Measurements from ENCODE around the gene PKDCC. TPM values are rescaled to one million over a fixed set of nuclear protein-coding genes. Genes with fewer than 3 reads are reported as not detected.
A peak's percentile ranks its signal among the peaks of the same experiment; 100 is the strongest.

Gene PKDCC
- total and polyA plus RNA-seq, 2 experiments from 2014 or later, result 270 to 278 TPM

- no peaks in the 10 kb centered on the region for H3K9me2 ChIP-seq (replicated peaks; ENCODE audit: insufficient read depth)
- peak overlapping the region; percentile 96 for H3K27ac ChIP-seq
- H3K79me2 ChIP-seq, result no peaks in the 10 kb centered on the region
- H3K36me3 ChIP-seq (replicated peaks; ENCODE audit: insufficient read depth, low read depth), result no peaks in the 10 kb centered on the region
- TF ChIP-seq EZH2phosphoT487 (IDR thresholded peaks at IDR 0.05; ENCODE audit: low read depth, severe bottlenecking, unreplicated experiment) (no peak), EZH2 (IDR thresholded peaks at IDR 0.05; ENCODE audit: borderline replicate concordance) (no peak), CTCF (IDR thresholded peaks at IDR 0.05; ENCODE audit: poor library complexity) (no peak)
- H4K20me1 ChIP-seq (ENCODE audit: insufficient read depth, poor library complexity, severe bottlenecking), result no peaks in the 10 kb centered on the region
- H3K9me3 ChIP-seq (ENCODE audit: low read depth), result no peaks in the 10 kb centered on the region
- DNase-seq (ENCODE audit: low spot score), result no peak
- H3K4me1 ChIP-seq (ENCODE audit: insufficient read depth), result peaks cover 20% of the 10 kb centered on the region
- no peak overlapping the region for H3K4me3 ChIP-seq
- H3K27me3 ChIP-seq, result no peaks in the 10 kb centered on the region
- H2AFZ ChIP-seq, result peak overlapping the region; percentile 38
- WGBS (ENCODE audit: low lambda C conversion rate, missing lambda C conversion rate), result 97% methylated on average over 17 of the region's 20 CpGs
- peak overlapping the region; percentile 74 for H3K4me2 ChIP-seq
Measured at GRCh38 chr2:42100683-42101205, 52.9 kb downstream of the PKDCC start.

GRCh38 chr2:42101206-42102023 lies 53.6 kb downstream of the PKDCC start:
- peak overlapping the region; percentile 74 for H3K4me2 ChIP-seq
- peak; percentile 76 for DNase-seq (ENCODE audit: low spot score)
- H3K27ac ChIP-seq, result peak overlapping the region; percentile 96
- no peaks in the 10 kb centered on the region for H3K36me3 ChIP-seq (replicated peaks; ENCODE audit: insufficient read depth, low read depth)
- H3K4me1 ChIP-seq (ENCODE audit: insufficient read depth), result peaks cover 20% of the 10 kb centered on the region
- H3K9me3 ChIP-seq (ENCODE audit: low read depth), result no peaks in the 10 kb centered on the region
- H2AFZ ChIP-seq, result peak overlapping the region; percentile 38
- no peaks in the 10 kb centered on the region for H4K20me1 ChIP-seq (ENCODE audit: insufficient read depth, poor library complexity, severe bottlenecking)
- no peaks in the 10 kb centered on the region for H3K27me3 ChIP-seq
- H3K79me2 ChIP-seq, result no peaks in the 10 kb centered on the region
- WGBS (ENCODE audit: low lambda C conversion rate, missing lambda C conversion rate), result 19% methylated on average over 59 of the region's 77 CpGs
- no peaks in the 10 kb centered on the region for H3K9me2 ChIP-seq (replicated peaks; ENCODE audit: insufficient read depth)
- H3K4me3 ChIP-seq, result no peak overlapping the region
- TF ChIP-seq EZH2 (IDR thresholded peaks at IDR 0.05; ENCODE audit: borderline replicate concordance) (no peak), EZH2phosphoT487 (IDR thresholded peaks at IDR 0.05; ENCODE audit: low read depth, severe bottlenecking, unreplicated experiment) (no peak), CTCF (IDR thresholded peaks at IDR 0.05; ENCODE audit: poor library complexity) (no peak)

DNA sequence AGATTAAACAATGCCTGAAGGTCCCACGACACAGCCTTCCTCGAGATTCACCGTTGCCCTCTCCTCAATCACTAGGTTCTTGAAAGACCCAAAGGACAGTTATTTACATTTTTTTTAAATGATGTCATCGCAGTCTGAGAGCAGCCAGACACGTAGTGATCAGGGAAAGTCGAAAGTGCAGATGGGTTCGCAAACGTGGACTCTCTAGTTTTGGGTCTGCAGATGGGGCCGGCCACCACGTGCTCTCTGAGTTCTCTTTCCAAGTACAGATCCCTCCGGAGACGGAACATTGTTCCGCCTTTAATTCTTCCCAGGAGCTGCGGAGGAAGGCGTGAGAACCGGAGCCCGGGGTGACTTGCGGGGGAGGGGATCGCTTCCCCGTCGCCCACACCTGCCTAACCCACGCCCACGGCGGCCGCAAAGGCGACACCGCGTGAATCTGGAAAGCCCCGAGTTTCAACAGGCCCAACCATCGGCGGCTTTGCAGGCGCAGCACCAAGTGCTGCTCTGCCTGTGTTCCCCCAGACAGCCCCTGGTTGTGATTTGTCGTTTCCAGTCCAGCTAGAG lies 54.3 kb downstream of the PKDCC start:
- no peak for TF ChIP-seq EZH2phosphoT487 (IDR thresholded peaks at IDR 0.05; ENCODE audit: low read depth, severe bottlenecking, unreplicated experiment)
- no peak for TF ChIP-seq EZH2 (IDR thresholded peaks at IDR 0.05; ENCODE audit: borderline replicate concordance)
- TF ChIP-seq CTCF (IDR thresholded peaks at IDR 0.05; ENCODE audit: poor library complexity), result no peak
- Histone ChIP-seq H3K9me2 (replicated peaks; ENCODE audit: insufficient read depth) (no peaks in the 10 kb centered on the region), H3K9me3 (ENCODE audit: low read depth) (no peaks in the 10 kb centered on the region), H3K27me3 (no peaks in the 10 kb centered on the region), H3K79me2 (no peaks in the 10 kb centered on the region), H2AFZ (peak overlapping the region; percentile 38), H4K20me1 (ENCODE audit: insufficient read depth, poor library complexity, severe bottlenecking) (no peaks in the 10 kb centered on the region), H3K4me1 (ENCODE audit: insufficient read depth) (peaks cover 20% of the 10 kb centered on the region), H3K27ac (peak overlapping the region; percentile 96), H3K4me3 (no peak overlapping the region), H3K4me2 (peak overlapping the region; percentile 74), H3K36me3 (replicated peaks; ENCODE audit: insufficient read depth, low read depth) (no peaks in the 10 kb centered on the region)
- 11% methylated on average over 32 of the region's 33 CpGs for WGBS (ENCODE audit: low lambda C conversion rate, missing lambda C conversion rate)
- DNase-seq (ENCODE audit: low spot score), result peak; percentile 80
